ENCODE measurements around the gene HNRNPR.

The HNRNPR gene

DNA sequence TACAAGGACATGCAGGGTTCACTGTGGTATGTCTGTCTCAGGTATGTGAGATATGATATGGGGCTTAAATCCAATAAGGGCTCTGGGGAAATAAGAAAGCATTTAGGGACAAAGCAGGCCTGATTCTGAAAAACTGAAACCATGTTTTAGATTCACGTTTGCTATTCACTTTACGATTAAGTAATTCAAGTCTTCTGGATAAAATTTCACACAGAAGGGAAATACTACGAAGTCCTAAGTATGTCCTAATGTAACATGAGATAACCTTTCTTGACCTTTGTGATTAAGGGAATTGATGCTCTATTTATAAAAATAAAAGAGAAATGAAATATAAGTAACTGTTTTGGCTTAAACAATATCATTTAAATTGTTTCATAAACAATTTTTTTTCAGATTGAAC is 55.4 kb downstream of the HNRNPR start:
- H3K9ac ChIP-seq (ENCODE audit: low read length), result no peak overlapping the region
- H3K27ac ChIP-seq (ENCODE audit: low read length, poor library complexity, severe bottlenecking), result peak overlapping the region; percentile 17

GRCh38 chr1:23288201-23288600 is 55.9 kb downstream of the HNRNPR start:
- Histone ChIP-seq H3K23ac (ENCODE audit: low read length in 2 of 2) (no peak overlapping the region), H2BK12ac (ENCODE audit: low read length in 2 of 2) (no peak overlapping the region), H2AK5ac (ENCODE audit: low read length, severe bottlenecking) (no peak overlapping the region), H4K8ac (ENCODE audit: low read length) (no peak overlapping the region), H3K4me3 (ENCODE audit: insufficient read depth in 1 of 2, low read depth in 1 of 2, low read length in 2 of 2) (no peak overlapping the region), H3K27me3 (ENCODE audit: control insufficient read depth in 1 of 2, insufficient read depth in 1 of 2, low read length in 2 of 2) (no peaks in the 10 kb centered on the region), H3K9ac (ENCODE audit: low read length) (no peak overlapping the region), H2AFZ (ENCODE audit: low read depth, low read length) (no peak overlapping the region), H3K79me1 (replicated peaks; ENCODE audit: low read length, poor library complexity, severe bottlenecking) (peaks cover 12% of the 10 kb centered on the region), H2BK120ac (ENCODE audit: low read depth, low read length) (peak overlapping the region; percentile 19), H3K14ac (ENCODE audit: low read length in 2 of 2) (no peak overlapping the region), H3K27ac (ENCODE audit: low read length, poor library complexity, severe bottlenecking) (no peak overlapping the region), H3K36me3 (ENCODE audit: control insufficient read depth in 1 of 2, insufficient read depth in 2 of 2, low read depth in 1 of 2, low read length in 2 of 2) (peaks cover 3 to 64% of the 10 kb centered on the region in 2 experiments), H4K91ac (ENCODE audit: low read length) (no peak overlapping the region), H2BK15ac (ENCODE audit: low read depth, poor library complexity, severe bottlenecking) (no peak overlapping the region), H3K4ac (ENCODE audit: low read depth in 1 of 2, low read length in 2 of 2) (no peak overlapping the region), H2BK5ac (ENCODE audit: low read depth, low read length, poor library complexity, severe bottlenecking) (no peak overlapping the region), H3K18ac (ENCODE audit: low read depth in 1 of 2, low read length in 2 of 2) (no peak overlapping the region), H3K9me3 (ENCODE audit: control insufficient read depth, low read length) (no peaks in the 10 kb centered on the region), H3K4me2 (ENCODE audit: low read length, poor library complexity, severe bottlenecking) (no peak overlapping the region), H3K4me1 (ENCODE audit: control insufficient read depth, insufficient read depth, low read depth, low read length) (peaks cover 2% of the 10 kb centered on the region)
- no peak for DNase-seq

More for the DNA sequence above, 55.4 kb downstream of the HNRNPR start:
- Histone ChIP-seq H2BK5ac (ENCODE audit: low read depth, low read length, poor library complexity, severe bottlenecking) (no peak overlapping the region), H3K4ac (ENCODE audit: low read depth in 1 of 2, low read length in 2 of 2) (no peak overlapping the region), H3K14ac (ENCODE audit: low read length in 2 of 2) (no peak overlapping the region), H3K4me2 (ENCODE audit: low read length, poor library complexity, severe bottlenecking) (no peak overlapping the region), H2BK120ac (ENCODE audit: low read depth, low read length) (peak overlapping the region; percentile 19), H3K27me3 (ENCODE audit: control insufficient read depth in 1 of 2, insufficient read depth in 1 of 2, low read length in 2 of 2) (no peaks in the 10 kb centered on the region), H4K8ac (ENCODE audit: low read length) (no peak overlapping the region), H4K91ac (ENCODE audit: low read length) (no peak overlapping the region), H3K18ac (ENCODE audit: low read depth in 1 of 2, low read length in 2 of 2) (no peak overlapping the region), H3K9me3 (ENCODE audit: control insufficient read depth, low read length) (no peaks in the 10 kb centered on the region), H3K36me3 (ENCODE audit: control insufficient read depth in 1 of 2, insufficient read depth in 2 of 2, low read depth in 1 of 2, low read length in 2 of 2) (peaks cover 3 to 64% of the 10 kb centered on the region in 2 experiments), H3K4me1 (ENCODE audit: control insufficient read depth, insufficient read depth, low read depth, low read length) (peaks cover 2% of the 10 kb centered on the region), H3K4me3 (ENCODE audit: insufficient read depth in 1 of 2, low read depth in 1 of 2, low read length in 2 of 2) (no peak overlapping the region), H2BK12ac (ENCODE audit: low read length in 2 of 2) (no peak overlapping the region), H2AK5ac (ENCODE audit: low read length, severe bottlenecking) (no peak overlapping the region), H3K23ac (ENCODE audit: low read length in 2 of 2) (no peak overlapping the region), H3K79me1 (replicated peaks; ENCODE audit: low read length, poor library complexity, severe bottlenecking) (peaks cover 14% of the 10 kb centered on the region), H2BK15ac (ENCODE audit: low read depth, poor library complexity, severe bottlenecking) (no peak overlapping the region), H2AFZ (ENCODE audit: low read depth, low read length) (no peak overlapping the region)
- WGBS, result 96% methylated on average over 2 of the region's 3 CpGs
- no peak for DNase-seq

DNA sequence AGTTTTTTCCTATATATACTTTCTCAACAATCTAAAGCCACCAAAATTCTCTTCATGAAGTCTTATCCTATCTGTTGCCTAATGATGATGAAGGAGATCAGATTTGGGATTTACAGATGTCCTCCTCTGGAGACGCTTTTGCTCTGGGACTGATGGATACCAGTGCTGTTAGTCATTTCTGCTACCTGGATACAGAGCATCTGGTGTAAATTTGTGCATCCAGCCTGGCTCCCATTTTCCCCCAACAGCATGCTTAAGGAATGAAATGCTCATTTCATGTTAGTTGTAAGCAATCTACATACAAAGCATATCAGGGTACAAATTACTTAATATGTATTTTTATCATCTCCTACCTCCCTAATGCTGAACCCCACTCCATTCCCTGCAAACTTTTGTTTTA is 57.7 kb downstream of the HNRNPR start:
- Histone ChIP-seq H4K91ac (ENCODE audit: low read length) (no peak overlapping the region), H3K23ac (ENCODE audit: low read length in 2 of 2) (no peak overlapping the region), H2AFZ (ENCODE audit: low read depth, low read length) (no peak overlapping the region), H3K4me1 (ENCODE audit: control insufficient read depth, insufficient read depth, low read depth, low read length) (peaks cover 2% of the 10 kb centered on the region), H3K9me3 (ENCODE audit: control insufficient read depth, low read length) (no peaks in the 10 kb centered on the region), H2BK12ac (ENCODE audit: low read length in 2 of 2) (no peak overlapping the region), H3K4me2 (ENCODE audit: low read length, poor library complexity, severe bottlenecking) (no peak overlapping the region), H2AK5ac (ENCODE audit: low read length, severe bottlenecking) (no peak overlapping the region), H3K18ac (ENCODE audit: low read depth in 1 of 2, low read length in 2 of 2) (no peak overlapping the region), H2BK5ac (ENCODE audit: low read depth, low read length, poor library complexity, severe bottlenecking) (no peak overlapping the region), H4K8ac (ENCODE audit: low read length) (no peak overlapping the region), H3K27ac (ENCODE audit: low read length, poor library complexity, severe bottlenecking) (no peak overlapping the region), H2BK15ac (ENCODE audit: low read depth, poor library complexity, severe bottlenecking) (no peak overlapping the region), H3K4ac (ENCODE audit: low read depth in 1 of 2, low read length in 2 of 2) (no peak overlapping the region), H2BK120ac (ENCODE audit: low read depth, low read length) (no peak overlapping the region), H3K9ac (ENCODE audit: low read length) (no peak overlapping the region), H3K4me3 (ENCODE audit: insufficient read depth in 1 of 2, low read depth in 1 of 2, low read length in 2 of 2) (no peak overlapping the region), H3K27me3 (ENCODE audit: control insufficient read depth in 1 of 2, insufficient read depth in 1 of 2, low read length in 2 of 2) (no peaks in the 10 kb centered on the region), H3K79me1 (replicated peaks; ENCODE audit: low read length, poor library complexity, severe bottlenecking) (peaks cover 7% of the 10 kb centered on the region), H3K36me3 (ENCODE audit: control insufficient read depth in 1 of 2, insufficient read depth in 2 of 2, low read depth in 1 of 2, low read length in 2 of 2) (peaks cover 3 to 63% of the 10 kb centered on the region in 2 experiments), H3K14ac (ENCODE audit: low read length in 2 of 2) (no peak overlapping the region)
- no peak for DNase-seq
- 67% methylated on average over 1 of the region's 1 CpG for WGBS

DNA sequence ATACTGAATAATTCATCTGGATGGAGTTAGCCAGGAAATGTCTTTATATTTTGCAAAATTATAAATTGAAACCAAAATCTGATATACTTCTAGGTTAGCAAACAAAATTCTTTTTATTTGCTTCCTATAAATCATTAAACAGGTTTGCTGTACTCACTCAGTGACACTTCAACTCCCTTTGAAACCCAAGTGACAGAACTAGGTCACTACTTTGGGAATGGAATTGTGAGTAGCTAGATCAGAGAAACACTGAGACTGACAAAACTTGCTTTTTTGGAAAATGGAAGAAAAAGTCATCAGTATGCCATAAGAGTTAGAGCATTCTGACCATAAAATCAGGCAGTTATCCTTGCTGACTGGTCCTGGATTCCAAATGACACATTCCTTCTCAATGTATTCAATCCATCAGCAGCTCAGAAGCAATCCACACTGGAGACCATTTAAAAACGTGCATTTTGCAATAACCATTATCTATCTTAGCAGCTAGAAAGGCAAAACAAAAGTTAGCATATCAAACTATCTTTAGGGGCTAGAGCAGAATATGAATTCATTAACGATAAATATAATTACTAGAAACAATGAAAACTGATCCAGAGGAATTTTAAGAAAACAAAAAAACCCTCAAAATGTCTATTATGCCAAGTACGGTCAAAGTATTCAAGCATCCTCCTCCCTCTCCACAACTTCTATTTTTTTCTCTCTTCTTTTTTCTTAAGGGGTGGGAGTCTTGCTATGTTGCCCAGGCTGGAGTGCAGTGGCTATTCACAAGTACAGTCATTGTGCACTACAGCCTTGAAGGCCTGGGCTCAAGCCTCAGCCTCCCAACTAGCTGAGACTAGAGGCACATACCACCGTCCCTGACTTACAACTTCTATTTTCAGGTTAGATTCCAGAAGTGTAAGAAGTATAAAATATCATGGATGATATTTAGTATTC is 60.1 kb downstream of the HNRNPR start:
- no peak overlapping the region for H3K4me2 ChIP-seq (ENCODE audit: low read length, poor library complexity, severe bottlenecking)
- no peaks in the 10 kb centered on the region for H3K9me3 ChIP-seq (ENCODE audit: control insufficient read depth, low read length)
- no peaks in the 10 kb centered on the region for H3K27me3 ChIP-seq (ENCODE audit: control insufficient read depth in 1 of 2, insufficient read depth in 1 of 2, low read length in 2 of 2)
- no peak overlapping the region for H3K14ac ChIP-seq (ENCODE audit: low read length in 2 of 2)
- H3K9ac ChIP-seq (ENCODE audit: low read length), result peak overlapping the region; percentile 48
- H2BK15ac ChIP-seq (ENCODE audit: low read depth, poor library complexity, severe bottlenecking), result no peak overlapping the region
- H2BK120ac ChIP-seq (ENCODE audit: low read depth, low read length), result no peak overlapping the region
- peak overlapping the region; percentile 21 for H3K27ac ChIP-seq (ENCODE audit: low read length, poor library complexity, severe bottlenecking)
- peak overlapping the region in 1 of 2 experiments; percentile 6 for H3K4me3 ChIP-seq (ENCODE audit: insufficient read depth in 1 of 2, low read depth in 1 of 2, low read length in 2 of 2)
- peaks cover 5% of the 10 kb centered on the region for H3K79me1 ChIP-seq (replicated peaks; ENCODE audit: low read length, poor library complexity, severe bottlenecking)
- no peak overlapping the region for H3K4ac ChIP-seq (ENCODE audit: low read depth in 1 of 2, low read length in 2 of 2)
- H2AK5ac ChIP-seq (ENCODE audit: low read length, severe bottlenecking), result no peak overlapping the region
- no peak overlapping the region for H2AFZ ChIP-seq (ENCODE audit: low read depth, low read length)
- no peak overlapping the region for H2BK5ac ChIP-seq (ENCODE audit: low read depth, low read length, poor library complexity, severe bottlenecking)
- peaks cover 7 to 76% of the 10 kb centered on the region in 2 experiments for H3K36me3 ChIP-seq (ENCODE audit: control insufficient read depth in 1 of 2, insufficient read depth in 2 of 2, low read depth in 1 of 2, low read length in 2 of 2)
- peak overlapping the region in 1 of 2 experiments; percentile 61 for H3K18ac ChIP-seq (ENCODE audit: low read depth in 1 of 2, low read length in 2 of 2)
- peaks cover 2% of the 10 kb centered on the region for H3K4me1 ChIP-seq (ENCODE audit: control insufficient read depth, insufficient read depth, low read depth, low read length)
- DNase-seq, result peak; percentile 54
- no peak overlapping the region for H4K8ac ChIP-seq (ENCODE audit: low read length)
- WGBS, result 50% methylated on average over 2 of the region's 4 CpGs
- no peak overlapping the region for H4K91ac ChIP-seq (ENCODE audit: low read length)
- no peak overlapping the region for H3K23ac ChIP-seq (ENCODE audit: low read length in 2 of 2)
- H2BK12ac ChIP-seq (ENCODE audit: low read length in 2 of 2), result no peak overlapping the region

Measured in mesenchymal stem cell (in vitro differentiated cells and primary cell).